ENCODE measurements around the gene PTPN9. TPM values are rescaled to one million over a fixed set of nuclear protein-coding genes. Genes with fewer than 3 reads are reported as not detected.

PTPN9 gene
- total RNA-seq, 1 experiment from 2014 or later, result 24.0 TPM

GRCh38 chr15:75425966-75426500 lies 153.1 kb downstream of the PTPN9 start:
- no peak for DNase-seq (ENCODE audit: low read depth)

- no peak for DNase-seq (ENCODE audit: low read depth)
Measured at GRCh38 chr15:75422554-75422953, 156.6 kb downstream of the PTPN9 start.

- peak; percentile 5 for DNase-seq (ENCODE audit: low read depth)
Measured at GRCh38 chr15:75420698-75421097, 158.4 kb downstream of the PTPN9 start.

GRCh38 chr15:75416584-75416983 lies 162.5 kb downstream of the PTPN9 start:
- no peak for DNase-seq (ENCODE audit: low read depth)

Small RNA genes within 50 kb of the gene (small RNA-seq; reads per million reads assigned to genes)
- not detected for gene AC105036.1
- gene AC105036.2, result not detected

Other genes starting within 250 kb of the PTPN9 start
- gene COMMD4, start 243.3 kb downstream of the PTPN9 start, total RNA-seq (2014; rRNA removed; shearing (Covaris generic)), result 166 and 187 TPM in 2 replicates
- gene NEIL1, start 232.3 kb downstream of the PTPN9 start, total RNA-seq (2014; rRNA removed; shearing (Covaris generic)), result 0.60 TPM in 1 of 2 replicates, not detected in the other
- 60.9 and 61.9 TPM in 2 replicates for gene MAN2C1, start 210.7 kb downstream of the PTPN9 start, total RNA-seq (2014; rRNA removed; shearing (Covaris generic))
- 25.6 and 34.2 TPM in 2 replicates for gene SIN3A, start 127.6 kb downstream of the PTPN9 start, total RNA-seq (2014; rRNA removed; shearing (Covaris generic))
- gene SNUPN, start 46.4 kb upstream of the PTPN9 start, total RNA-seq (2014; rRNA removed; shearing (Covaris generic)), result 33.6 and 39.4 TPM in 2 replicates
- 189 and 195 TPM in 2 replicates for gene IMP3, start 60.9 kb upstream of the PTPN9 start, total RNA-seq (2014; rRNA removed; shearing (Covaris generic))
- gene SNX33, start 68.6 kb upstream of the PTPN9 start, total RNA-seq (2014; rRNA removed; shearing (Covaris generic)), result 9.4 and 11.3 TPM in 2 replicates
- gene CSPG4, start 133.5 kb upstream of the PTPN9 start, total RNA-seq (2014; rRNA removed; shearing (Covaris generic)), result 15.4 and 16.9 TPM in 2 replicates

All from HT1080 (cell line).